AG10803 (cell line): Measurements from ENCODE around the gene WFDC8.
"Not testable (repeated sequence)": the region's sequence is repeated elsewhere in the genome, so short reads cannot be mapped to it uniquely, and the experiment has no call there.

ENCODE experiments used
- DNase-seq: peaks from one replicate; pipeline ENCODE4 v3.0.0; 2010; ENCODE audit warnings: low read depth
- H3K4me3 ChIP-seq: 2 replicates; pipeline ENCODE4 v1.5.1; 2011; ENCODE audit warnings: mild to moderate bottlenecking, low read length, control low read depth
- CTCF ChIP-seq: conservative IDR thresholded peaks from 2 replicates; pipeline ENCODE4 v1.5.1; 2011; ENCODE audit warnings: mild to moderate bottlenecking, low read length, control low read depth, inconsistent platforms

WFDC8 gene

GRCh38 chr20:45595235-45595634 is 16.2 kb upstream of the WFDC8 start:
- no peak for DNase-seq
- no peak overlapping the region for H3K4me3 ChIP-seq
- TF ChIP-seq CTCF = no peak

DNA sequence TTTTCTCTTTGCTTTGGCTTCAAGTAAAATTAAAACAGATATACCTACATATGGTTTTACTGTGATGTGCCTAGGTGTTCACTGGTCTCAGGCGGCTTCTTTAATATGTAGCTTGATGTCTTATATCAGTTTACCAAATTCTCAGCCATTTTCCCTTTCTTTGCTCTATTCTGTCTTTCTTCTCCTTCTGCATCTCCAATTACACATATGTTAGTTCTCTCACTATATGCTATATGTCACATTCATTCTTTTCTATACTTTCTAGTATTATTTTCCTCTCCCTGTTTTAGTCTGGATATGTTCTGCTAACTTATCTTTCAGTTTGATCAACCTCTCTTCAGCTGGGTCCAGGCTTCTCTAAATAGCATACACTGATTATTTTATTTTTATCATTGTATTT is 14.4 kb upstream of the WFDC8 start:
- H3K4me3 ChIP-seq = no peak overlapping the region
- DNase-seq = no peak
- TF ChIP-seq CTCF = no peak

GRCh38 chr20:45592574-45593189 is 13.6 kb upstream of the WFDC8 start:
- no peak overlapping the region for H3K4me3 ChIP-seq
- peak; percentile 30 for DNase-seq
- peak; percentile 71 for TF ChIP-seq CTCF

- no peak overlapping the region for H3K4me3 ChIP-seq
- TF ChIP-seq CTCF = no peak
- no peak for DNase-seq
Observed at GRCh38 chr20:45589725-45590124, 10.6 kb upstream of the WFDC8 start.

DNA sequence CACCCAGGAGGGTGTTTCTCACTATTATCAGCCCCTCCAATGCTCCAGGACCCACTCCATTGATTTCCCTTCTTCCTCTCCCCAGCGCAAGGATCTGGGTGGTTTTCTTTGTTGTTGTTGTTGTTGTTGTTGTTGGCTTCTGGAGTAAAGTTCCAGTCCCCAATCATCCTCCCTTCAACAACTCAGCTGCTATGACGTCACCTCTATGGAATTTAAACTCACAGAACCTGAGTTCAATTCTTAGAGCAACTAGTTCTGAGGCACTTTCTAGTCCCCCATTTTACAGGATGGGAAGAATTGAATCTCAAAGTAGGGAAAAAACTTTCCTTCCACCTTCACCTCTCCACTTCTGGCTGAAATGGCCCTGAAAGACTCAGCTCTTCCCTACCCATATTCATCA is 9.7 kb upstream of the WFDC8 start:
- no peak for DNase-seq
- TF ChIP-seq CTCF = no peak
- no peak overlapping the region for H3K4me3 ChIP-seq

DNA sequence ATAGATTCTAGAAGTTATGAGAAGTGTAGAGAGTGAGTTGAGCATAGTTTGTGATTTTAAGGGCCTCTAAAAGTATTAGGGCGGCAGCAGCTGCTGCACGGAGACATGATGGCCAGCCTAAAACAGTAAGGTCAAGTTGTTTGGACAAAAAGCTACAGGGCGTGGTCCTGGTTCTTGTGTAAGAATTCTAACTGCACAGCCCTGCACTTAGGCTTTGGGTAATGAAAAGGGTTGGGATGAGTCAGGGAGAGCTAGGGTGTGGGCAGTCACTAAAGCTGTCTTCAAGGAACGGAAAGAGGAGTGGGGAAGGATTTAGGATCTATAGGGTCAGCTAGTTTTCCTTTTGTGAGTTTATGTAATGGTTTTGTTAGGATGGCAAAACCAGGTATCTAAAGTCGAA is 6.9 kb upstream of the WFDC8 start:
- DNase-seq, H3K4me3 ChIP-seq: not testable (repeated sequence)

DNA sequence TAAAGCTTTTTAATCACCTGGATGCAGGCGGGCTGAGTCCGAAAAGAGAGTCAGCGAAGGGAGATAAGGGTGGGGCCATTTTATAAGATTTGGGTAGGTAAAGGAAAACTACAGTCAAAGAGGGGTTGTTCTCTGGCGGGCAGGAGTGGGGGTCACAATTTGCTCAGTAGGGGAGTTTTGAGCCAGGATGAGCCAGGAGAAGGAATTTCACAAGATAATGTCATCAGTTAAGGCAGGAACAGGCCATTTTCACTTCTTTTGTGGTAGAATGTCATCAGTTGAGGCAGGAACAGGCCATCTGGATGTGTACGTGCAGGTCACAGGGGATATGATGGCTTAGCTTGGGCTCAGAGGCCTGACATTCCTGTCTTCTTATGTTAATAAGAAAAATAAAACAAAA is 5.2 kb upstream of the WFDC8 start:
- H3K4me3 ChIP-seq, DNase-seq: not testable (repeated sequence)

DNA sequence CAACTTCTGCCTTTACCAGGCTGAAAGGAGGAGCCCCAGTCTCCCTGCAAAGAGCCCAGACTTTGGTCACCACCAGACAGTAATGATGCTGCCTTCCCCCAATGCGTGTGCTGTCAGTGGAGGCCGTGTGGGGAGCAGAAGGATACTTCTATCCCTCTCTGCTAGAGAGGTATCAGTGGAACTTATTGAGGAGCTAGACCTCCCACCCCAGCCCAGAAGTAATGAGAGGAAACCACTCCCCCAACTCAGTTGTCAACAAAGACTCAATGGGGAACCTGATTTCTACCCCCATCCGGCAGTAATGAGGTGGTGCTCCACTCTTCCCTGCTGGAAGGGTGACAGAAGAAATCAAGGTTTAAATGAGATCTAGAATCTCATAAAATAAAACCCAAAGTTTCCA is 4.4 kb upstream of the WFDC8 start:
- no peak for TF ChIP-seq CTCF
- DNase-seq = no peak
- no peak overlapping the region for H3K4me3 ChIP-seq
